ENCODE measurements around the gene CDX1. TPM values are rescaled to one million over a fixed set of nuclear protein-coding genes. Genes with fewer than 3 reads are reported as not detected.
A peak's percentile ranks its signal among the peaks of the same experiment; 100 is the strongest.

The CDX1 gene
- total RNA-seq, 1 experiment from 2014 or later = not detected

GRCh38 chr5:150162142-150162513, 4.5 kb upstream of the CDX1 start:
- Histone ChIP-seq H3K27ac (ENCODE audit: low read length) (no peak overlapping the region), H3K9me3 (ENCODE audit: low read length) (no peaks in the 10 kb centered on the region), H3K4me3 (ENCODE audit: low read length) (no peak overlapping the region), H3K4me1 (ENCODE audit: insufficient read depth, low read length) (peaks cover 5% of the 10 kb centered on the region; the same call in 1 of the 2 replicates), H3K27me3 (ENCODE audit: low read length) (no peaks in the 10 kb centered on the region), H3F3A (ENCODE audit: low read length, unreplicated experiment) (no peaks in the 10 kb centered on the region), H4K20me1 (ENCODE audit: low read length) (no peaks in the 10 kb centered on the region), H2AFZ (ENCODE audit: low read length) (no peak overlapping the region), H3K4me2 (ENCODE audit: low read length) (no peak overlapping the region), H3K9me2 (replicated peaks; ENCODE audit: low read length) (no peaks in the 10 kb centered on the region), H3K79me2 (ENCODE audit: low read length) (no peaks in the 10 kb centered on the region), H3K36me3 (ENCODE audit: low read depth, low read length) (no peaks in the 10 kb centered on the region), H3K9ac (ENCODE audit: low read length) (no peak overlapping the region)
- intact Hi-C loops (cut with micrococcal nuclease) = no loop called here
- peak; percentile 4 for ATAC-seq
- ChIA-PET POLR2A (ENCODE audit: unreplicated experiment) (no interaction called here), CTCF (interaction anchor here (0.7 to 1.9 kb wide), 4 partner anchors 13 to 189 kb away, joined by 3 to 10 read pairs (median 5); no protein-coding TSS in a partner anchor)
- no TSS peak for BruUV-seq (replicated peaks)
- DNase-seq = no peak
- no peak for TF ChIP-seq CTCF (conservative IDR thresholded peaks at IDR 0.05; ENCODE audit: low read depth, low read length)
- no peak for TF ChIP-seq EZH2 (IDR thresholded peaks at IDR 0.05; ENCODE audit: low read length, unreplicated experiment)
- TF ChIP-seq EZH2phosphoT487 (IDR thresholded peaks at IDR 0.05; ENCODE audit: borderline replicate concordance, low read length) = no peak

- no peak for ATAC-seq
- Histone ChIP-seq H3K4me2 (ENCODE audit: low read length) (no peak overlapping the region), H3K4me1 (ENCODE audit: insufficient read depth, low read length) (peaks cover 5% of the 10 kb centered on the region; the same call in 1 of the 2 replicates), H3K4me3 (ENCODE audit: low read length) (no peak overlapping the region), H3K36me3 (ENCODE audit: low read depth, low read length) (no peaks in the 10 kb centered on the region), H4K20me1 (ENCODE audit: low read length) (no peaks in the 10 kb centered on the region), H3F3A (ENCODE audit: low read length, unreplicated experiment) (no peaks in the 10 kb centered on the region), H3K79me2 (ENCODE audit: low read length) (no peaks in the 10 kb centered on the region), H3K9me2 (replicated peaks; ENCODE audit: low read length) (no peaks in the 10 kb centered on the region), H3K9ac (ENCODE audit: low read length) (no peak overlapping the region), H3K27ac (ENCODE audit: low read length) (no peak overlapping the region), H3K9me3 (ENCODE audit: low read length) (no peaks in the 10 kb centered on the region), H3K27me3 (ENCODE audit: low read length) (no peaks in the 10 kb centered on the region), H2AFZ (ENCODE audit: low read length) (no peak overlapping the region)
- BruUV-seq (replicated peaks) = no TSS peak
- ChIA-PET POLR2A (ENCODE audit: unreplicated experiment) (no interaction called here), CTCF (interaction anchor here (0.6 to 1.9 kb wide), 2 partner anchors 36 to 188 kb away, joined by 3 to 10 read pairs; no protein-coding TSS in a partner anchor)
- TF ChIP-seq EZH2phosphoT487 (IDR thresholded peaks at IDR 0.05; ENCODE audit: borderline replicate concordance, low read length) (no peak), CTCF (conservative IDR thresholded peaks at IDR 0.05; ENCODE audit: low read depth, low read length) (no peak), EZH2 (IDR thresholded peaks at IDR 0.05; ENCODE audit: low read length, unreplicated experiment) (no peak)
- intact Hi-C loops (cut with micrococcal nuclease) = no loop called here
- no peak for DNase-seq
Observed at GRCh38 chr5:150163035-150163434, 3.5 kb upstream of the CDX1 start.

- no peak overlapping the region for H3K9ac ChIP-seq (ENCODE audit: low read length)
- no peak for ATAC-seq
Observed at GRCh38 chr5:150163547-150164059, 3.0 kb upstream of the CDX1 start.

More at GRCh38 chr5:150163547-150164059, 3.0 kb upstream of the CDX1 start:
- no peak overlapping the region for H3K4me2 ChIP-seq (ENCODE audit: low read length)
- peaks cover 5% of the 10 kb centered on the region; the same call in 1 of the 2 replicates for H3K4me1 ChIP-seq (ENCODE audit: insufficient read depth, low read length)
- no peak overlapping the region for H3K4me3 ChIP-seq (ENCODE audit: low read length)
- TF ChIP-seq CTCF (conservative IDR thresholded peaks at IDR 0.05; ENCODE audit: low read depth, low read length) (no peak), EZH2phosphoT487 (IDR thresholded peaks at IDR 0.05; ENCODE audit: borderline replicate concordance, low read length) (no peak), EZH2 (IDR thresholded peaks at IDR 0.05; ENCODE audit: low read length, unreplicated experiment) (no peak)
- H3K27ac ChIP-seq (ENCODE audit: low read length) = no peak overlapping the region
- no peaks in the 10 kb centered on the region for H3K36me3 ChIP-seq (ENCODE audit: low read depth, low read length)
- no TSS peak for BruUV-seq (replicated peaks)
- H3K27me3 ChIP-seq (ENCODE audit: low read length) = no peaks in the 10 kb centered on the region
- CTCF ChIA-PET = interaction anchor here (0.6 to 1.9 kb wide), 2 partner anchors 36 to 187 kb away, joined by 3 to 10 read pairs; no protein-coding TSS in a partner anchor
- H2AFZ ChIP-seq (ENCODE audit: low read length) = no peak overlapping the region
- POLR2A ChIA-PET (ENCODE audit: unreplicated experiment) = no interaction called here
- no peak for DNase-seq
- intact Hi-C loops (cut with micrococcal nuclease) = no loop called here
- no peaks in the 10 kb centered on the region for H3K9me3 ChIP-seq (ENCODE audit: low read length)
- no peaks in the 10 kb centered on the region for H3F3A ChIP-seq (ENCODE audit: low read length, unreplicated experiment)
- H3K79me2 ChIP-seq (ENCODE audit: low read length) = no peaks in the 10 kb centered on the region
- H3K9me2 ChIP-seq (replicated peaks; ENCODE audit: low read length) = no peaks in the 10 kb centered on the region
- H4K20me1 ChIP-seq (ENCODE audit: low read length) = no peaks in the 10 kb centered on the region
